GM21423 (cell line): ENCODE results near the gene SAP30.
A peak's percentile ranks its signal among the peaks of the same experiment; 100 is the strongest.

Source experiments
- ATAC-seq: cut with Tn5 transposase; IDR thresholded peaks from one replicate; pipeline ENCODE4 v1.9.1; 2021; ENCODE audit warnings: mild to moderate bottlenecking, moderate library complexity; ENCODE audit not compliant: unreplicated experiment

The SAP30 gene

GRCh38 chr4:173365359-173365996 lies 5.3 kb upstream of the SAP30 start:
- no peak for ATAC-seq

DNA sequence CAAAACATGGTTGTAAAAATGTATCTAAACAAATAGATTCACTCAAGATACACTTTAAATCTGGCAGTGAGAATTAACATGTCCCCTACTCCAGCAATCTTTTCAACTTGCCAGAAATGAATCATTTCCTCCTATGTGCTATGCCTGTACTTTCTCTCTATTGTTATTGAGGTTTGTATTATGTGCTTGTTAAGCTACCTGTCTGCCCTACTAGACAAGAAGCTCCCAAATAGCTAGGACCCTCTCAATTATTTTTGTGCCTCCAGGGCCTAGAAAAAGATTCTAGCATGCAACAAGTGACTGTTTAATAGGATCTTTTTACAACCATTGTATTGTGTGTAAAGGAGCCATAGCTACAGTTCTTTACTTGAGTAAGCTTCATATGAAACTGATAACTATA lies 3.5 kb upstream of the SAP30 start:
- ATAC-seq = no peak

- no peak for ATAC-seq
Measured at GRCh38 chr4:173367946-173368345, 2.8 kb upstream of the SAP30 start.

GRCh38 chr4:173370130-173370476 lies 651 bp upstream of the SAP30 start:
- peak; percentile 3 for ATAC-seq

DNA sequence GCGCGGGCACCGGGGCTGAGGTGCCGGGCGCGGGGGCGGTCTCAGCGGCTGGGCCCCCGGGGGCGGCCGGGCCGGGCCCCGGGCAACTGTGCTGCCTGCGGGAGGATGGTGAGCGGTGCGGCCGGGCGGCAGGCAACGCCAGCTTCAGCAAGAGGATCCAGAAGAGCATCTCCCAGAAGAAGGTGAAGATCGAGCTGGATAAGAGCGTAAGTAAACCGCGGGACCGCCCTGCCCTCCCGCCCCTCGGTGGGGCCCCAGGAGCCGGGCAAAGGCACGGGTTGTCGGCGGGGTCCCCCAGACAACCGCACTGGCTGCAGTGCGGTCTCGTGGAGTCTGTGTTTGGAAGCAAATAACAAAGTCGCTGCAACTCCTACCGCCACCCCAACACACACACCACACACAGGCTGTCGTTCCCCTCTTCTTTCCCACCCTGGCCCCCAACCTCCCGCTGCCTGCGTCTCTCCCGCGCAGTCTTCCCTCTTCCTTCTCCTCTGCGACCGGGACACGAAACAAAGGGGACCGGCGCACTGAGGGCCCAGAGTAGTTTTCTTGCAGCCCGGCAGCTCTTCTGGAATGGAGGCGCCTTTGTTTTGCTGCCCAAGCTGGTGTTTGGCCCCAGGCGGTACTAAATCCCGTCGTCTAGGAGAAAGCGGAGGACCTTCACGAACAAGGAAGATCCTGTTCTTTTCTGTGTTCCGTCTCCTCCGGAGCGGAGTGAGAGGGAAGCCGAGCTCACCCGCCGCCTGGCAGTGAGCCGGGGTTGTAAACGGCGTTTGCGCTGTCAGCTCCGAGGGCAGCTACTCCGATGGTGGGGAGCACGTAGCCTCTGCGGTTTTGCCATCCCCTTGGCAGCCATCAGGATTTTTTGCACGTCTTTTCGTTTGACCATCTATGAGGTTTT lies 788 bp downstream of the SAP30 start:
- peak; percentile 17 for ATAC-seq

DNA sequence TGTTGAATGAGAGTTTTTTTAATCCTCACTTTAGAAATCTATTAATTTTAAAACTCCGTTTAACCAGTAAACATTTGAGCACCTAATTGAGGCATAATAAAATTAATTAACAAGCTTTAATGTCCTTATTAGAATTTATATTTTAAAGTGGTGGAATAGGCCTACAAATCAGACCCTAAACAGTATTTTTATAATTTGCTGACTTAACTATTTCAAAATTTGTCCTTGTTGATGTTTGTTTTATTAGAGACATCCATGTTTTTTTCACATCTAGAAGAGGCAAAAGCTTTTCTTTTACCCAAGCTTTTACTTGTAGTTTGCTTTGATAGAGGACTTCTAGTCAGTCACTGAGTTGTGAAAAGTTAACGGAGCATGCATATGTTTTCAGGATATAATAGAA lies 3.8 kb downstream of the SAP30 start:
- ATAC-seq = no peak

- ATAC-seq = no peak
Measured at GRCh38 chr4:173379929-173380328, 9.2 kb downstream of the SAP30 start.

DNA sequence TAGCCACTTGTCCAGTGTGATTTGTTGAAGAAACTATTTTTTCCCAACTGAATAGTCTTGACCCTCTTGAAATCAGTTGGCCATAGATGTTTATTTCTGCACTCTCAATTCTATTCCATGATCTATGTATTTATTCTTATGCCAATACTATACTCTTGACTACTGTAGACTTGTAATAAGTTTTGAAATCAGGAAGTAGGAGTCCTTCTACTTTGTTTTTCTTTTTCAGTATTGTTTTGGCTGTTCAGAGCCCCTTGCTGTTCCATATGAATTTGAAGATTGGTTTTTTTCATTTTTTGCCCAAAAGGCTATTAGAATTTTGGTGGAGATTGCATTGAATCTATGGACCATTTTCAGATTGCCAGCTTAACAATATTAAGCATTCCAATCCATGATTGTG lies 10.2 kb downstream of the SAP30 start:
- ATAC-seq = no peak

DNA sequence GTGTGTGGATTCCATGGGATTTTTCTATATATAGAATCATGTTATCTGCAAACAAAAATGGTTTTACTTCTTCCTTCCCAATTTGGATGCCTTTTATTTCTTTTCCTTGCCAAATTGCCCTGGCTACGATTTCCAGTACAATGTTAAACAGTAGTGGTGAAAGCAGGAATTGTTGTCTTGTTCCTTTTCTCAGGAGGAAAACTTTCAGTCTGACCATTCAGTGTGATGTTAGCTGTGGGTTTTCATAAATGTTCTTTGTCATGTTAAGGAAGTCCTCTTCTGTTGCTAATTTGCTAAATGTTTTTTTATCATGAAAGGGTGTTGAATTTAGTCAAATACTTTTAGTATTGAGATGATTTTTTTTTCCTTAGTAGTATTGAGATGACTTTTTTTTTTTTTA lies 10.9 kb downstream of the SAP30 start:
- ATAC-seq = no peak

DNA sequence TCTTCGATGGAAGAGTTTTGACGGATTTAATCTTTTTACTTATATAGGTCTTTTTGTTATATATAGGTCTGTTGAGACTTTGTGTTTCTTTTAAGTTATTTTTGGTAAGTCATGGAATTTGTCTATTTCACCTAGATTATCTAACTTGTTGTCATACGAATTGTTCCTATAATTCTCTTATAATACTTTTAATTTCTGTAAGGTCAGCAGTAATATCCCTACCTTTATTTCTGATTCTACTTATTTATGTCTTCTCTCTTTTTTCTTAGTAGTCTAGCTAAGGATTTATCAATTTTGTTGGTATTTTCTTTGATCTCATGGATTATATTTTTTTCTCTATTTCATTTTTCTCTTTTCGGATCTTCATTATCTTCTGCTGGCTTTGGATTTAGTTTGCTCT lies 11.6 kb downstream of the SAP30 start:
- no peak for ATAC-seq

- no peak for ATAC-seq
Measured at GRCh38 chr4:173386751-173387150, 16.0 kb downstream of the SAP30 start.

DNA sequence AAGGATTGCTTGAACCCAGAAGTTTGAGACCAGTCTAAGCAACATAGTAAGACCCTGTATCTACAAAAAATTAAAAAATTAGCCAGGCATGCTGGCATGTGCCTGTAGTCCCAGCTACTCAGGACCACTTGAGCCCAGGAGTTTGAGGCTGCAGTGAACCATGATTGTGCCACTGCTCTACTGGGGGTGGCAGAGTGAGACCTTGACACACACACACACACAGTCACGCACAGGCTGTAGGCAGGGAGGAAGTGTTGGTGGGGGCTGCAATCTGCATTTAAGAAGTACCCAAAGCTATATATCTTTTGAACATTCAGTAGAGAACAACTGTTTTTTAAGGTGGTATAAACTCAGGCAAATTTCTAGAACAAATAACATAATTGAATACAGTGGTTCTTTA lies 20.9 kb downstream of the SAP30 start:
- no peak for ATAC-seq

GRCh38 chr4:173397604-173398003 lies 26.9 kb downstream of the SAP30 start:
- no peak for ATAC-seq

GRCh38 chr4:173398220-173398619 lies 27.5 kb downstream of the SAP30 start:
- ATAC-seq = no peak

DNA sequence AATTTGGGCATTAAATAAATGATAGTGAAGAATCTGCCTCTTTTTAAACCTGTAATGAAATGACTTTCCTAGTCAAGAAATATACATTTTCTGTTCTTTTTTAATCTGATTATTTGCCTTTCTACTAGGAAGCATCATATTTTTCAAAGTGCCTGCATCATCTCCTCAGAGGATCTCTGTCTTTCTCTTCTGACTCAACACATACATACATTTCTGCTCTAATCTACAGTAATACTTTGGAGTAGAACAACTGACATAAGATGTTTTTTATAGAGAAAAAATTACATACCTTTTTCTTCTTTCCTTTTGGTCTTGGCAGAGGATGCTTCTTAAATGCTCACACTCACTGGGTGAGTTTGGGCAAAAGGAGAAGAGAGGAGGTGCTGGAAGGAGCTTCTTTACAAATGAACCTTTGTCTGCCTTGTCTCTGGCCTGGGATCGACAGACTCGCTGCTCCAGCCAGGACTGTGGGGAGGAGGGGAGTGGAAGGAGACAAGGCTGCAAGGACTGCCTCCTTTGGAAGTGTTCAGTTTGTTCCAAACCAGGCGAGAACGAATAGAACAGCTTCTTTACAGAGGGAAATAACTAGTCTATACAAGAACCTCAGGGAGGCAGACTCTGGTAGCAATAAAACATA lies 28.1 kb downstream of the SAP30 start, which contains the start of gene SCRG1:
Gene SCRG1, minus strand, starts transcription at position 338 of the 637 bp plus-strand sequence. CDS start 7,702 bp downstream, outside the sequence.
- no peak for ATAC-seq

- ATAC-seq = no peak
Measured at GRCh38 chr4:173401063-173401462, 30.3 kb downstream of the SAP30 start.

DNA sequence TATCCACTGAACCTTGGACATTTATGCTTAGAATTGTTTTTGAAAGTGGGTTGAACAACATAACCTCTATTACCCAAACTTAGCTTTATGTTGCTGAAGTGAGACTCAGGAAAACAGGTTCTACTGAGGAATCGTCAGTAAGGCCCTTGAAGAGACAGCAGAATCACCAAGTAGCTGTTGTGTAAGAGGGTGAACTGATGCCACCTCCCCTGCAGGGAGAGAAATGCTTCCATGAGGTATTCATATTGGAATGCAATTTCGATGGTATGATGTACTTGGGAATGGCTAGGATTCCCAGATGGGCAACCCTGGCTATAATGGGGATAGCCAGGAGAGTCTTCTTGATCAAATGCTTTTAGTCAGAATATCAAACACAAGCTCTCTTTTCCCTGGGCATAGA lies 32.3 kb downstream of the SAP30 start:
- ATAC-seq = no peak

GRCh38 chr4:173404296-173404865 lies 33.6 kb downstream of the SAP30 start:
- no peak for ATAC-seq

DNA sequence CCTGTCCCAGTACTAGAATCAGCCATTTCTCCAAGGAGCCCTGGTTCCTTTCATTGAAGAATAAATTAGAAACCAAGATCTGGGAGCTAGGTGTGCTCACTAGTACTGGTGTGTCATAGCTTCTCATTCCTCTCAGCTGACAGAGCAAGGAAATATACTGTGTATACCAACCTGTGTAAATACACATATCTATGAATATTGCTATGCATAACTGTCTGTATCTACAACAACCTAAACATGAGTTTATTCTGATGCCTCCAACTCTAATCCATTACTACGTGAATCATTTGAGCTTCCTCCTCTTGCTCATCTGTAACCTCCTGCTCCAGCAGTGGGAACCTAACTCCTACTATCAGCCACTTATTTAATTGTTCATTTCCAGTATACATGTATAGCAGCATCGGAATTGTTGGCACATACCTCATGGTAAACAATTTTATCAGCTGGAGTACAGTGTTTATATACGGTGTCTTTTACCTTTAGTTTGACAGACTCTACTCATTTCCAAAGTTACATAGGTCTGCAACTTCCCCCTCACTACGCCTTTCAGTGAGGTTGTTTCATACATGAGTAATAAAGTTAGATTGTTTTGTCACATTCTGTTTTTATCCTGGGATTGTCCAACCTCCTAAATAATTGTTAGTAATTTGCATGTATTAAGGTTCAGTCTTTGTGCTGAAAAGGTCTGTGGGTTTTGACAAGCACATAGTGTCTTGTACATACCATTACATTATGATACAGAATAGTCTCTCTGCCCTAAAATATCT lies 35.3 kb downstream of the SAP30 start:
- peak; percentile 56 for ATAC-seq

DNA sequence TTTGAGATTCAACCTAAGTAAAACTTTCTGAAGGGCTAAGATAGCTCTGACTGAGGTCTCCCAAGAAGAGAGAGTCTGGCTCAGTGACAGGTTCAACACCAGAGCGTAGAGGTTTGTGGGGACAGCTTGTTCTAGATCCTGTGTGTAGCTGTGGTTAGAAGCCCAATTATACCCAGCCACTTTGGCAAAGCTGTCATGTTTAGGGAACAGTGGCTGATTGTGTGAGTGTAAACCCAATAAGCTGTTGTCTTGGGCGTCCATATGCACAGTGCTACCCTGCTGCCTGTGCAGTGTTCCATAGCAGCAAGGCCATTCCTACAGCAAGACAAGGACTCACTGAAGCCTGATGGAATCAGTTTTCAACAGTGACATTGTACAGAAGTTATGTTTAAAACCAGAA lies 39.3 kb downstream of the SAP30 start:
- ATAC-seq = no peak
